ENCODE results near the gene DNAH3. TPM values are rescaled to one million over a fixed set of nuclear protein-coding genes. Genes with fewer than 3 reads are reported as not detected.
"Not testable (repeated sequence)": the region's sequence is repeated elsewhere in the genome, so short reads cannot be mapped to it uniquely, and the experiment has no call there.

DNAH3 gene
- total and polyA plus RNA-seq, 2 donors = 0.09 to 0.30 TPM

DNA sequence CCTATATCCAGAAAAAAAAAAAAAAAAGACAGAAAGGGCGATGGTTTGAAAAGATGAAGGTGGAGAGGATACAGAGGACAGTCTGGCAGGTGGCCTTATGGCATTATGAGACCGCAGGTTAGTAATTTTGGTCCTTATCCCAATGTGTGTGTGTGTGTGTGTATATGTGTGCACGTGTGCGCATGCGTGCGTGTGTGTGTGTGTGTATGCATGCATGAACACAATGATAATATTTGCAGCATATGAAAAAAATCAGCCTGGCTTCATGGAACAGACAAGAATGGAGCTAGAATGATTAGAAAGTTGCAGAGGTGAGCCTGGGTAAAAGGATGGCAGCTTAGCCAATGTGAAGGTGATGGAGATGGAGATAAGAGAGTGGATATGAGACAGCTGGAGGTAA, 166.6 kb downstream of the DNAH3 start:
- 97% methylated on average over 6 of the region's 6 CpGs for WGBS
- H3K4me3 ChIP-seq (ENCODE audit: low read length in 2 of 2) = no peak overlapping the region
- DNase-seq (ENCODE audit: low read depth in 6 of 9, low spot score in 9 of 9) = no peak
- H3K9me3 ChIP-seq (ENCODE audit: control insufficient read depth in 2 of 2, insufficient read depth in 1 of 2, low read length in 1 of 2) = no peaks in the 10 kb centered on the region
- no peaks in the 10 kb centered on the region for H3K4me1 ChIP-seq (ENCODE audit: control insufficient read depth in 2 of 2, insufficient read depth in 2 of 2, low read length in 2 of 2)
- H3K36me3 ChIP-seq (ENCODE audit: control insufficient read depth in 2 of 2, insufficient read depth in 2 of 2, low read length in 1 of 2) = no peaks in the 10 kb centered on the region
- H3K27me3 ChIP-seq (ENCODE audit: control insufficient read depth in 2 of 2, insufficient read depth in 1 of 2, low read length in 1 of 2) = no peaks in the 10 kb centered on the region
- no peak overlapping the region for H3K27ac ChIP-seq (ENCODE audit: low read depth in 1 of 2, low read length in 1 of 2)

DNA sequence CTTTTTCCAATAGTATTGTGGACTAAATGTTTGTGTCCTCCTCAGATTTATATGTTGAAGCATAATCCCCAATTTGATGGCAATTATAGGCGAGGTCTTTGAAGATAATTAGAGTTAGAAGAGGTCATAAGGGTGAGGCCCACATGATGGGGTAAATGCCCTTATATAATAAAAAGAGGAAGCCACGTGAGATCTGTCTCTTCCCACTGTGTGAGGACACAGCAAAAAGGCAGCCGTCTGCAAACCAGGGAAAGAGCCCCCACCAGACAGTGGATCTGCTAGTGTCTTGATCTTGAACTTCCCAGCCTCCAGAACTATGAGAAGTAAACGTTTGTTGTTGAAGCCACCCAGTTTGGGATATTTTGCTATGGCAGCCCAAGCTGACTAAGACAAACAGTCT, 174.1 kb downstream of the DNAH3 start:
- Histone ChIP-seq H3K4me1 (ENCODE audit: control insufficient read depth in 2 of 2, insufficient read depth in 2 of 2, low read length in 2 of 2) (no peaks in the 10 kb centered on the region), H3K4me3 (ENCODE audit: low read length in 2 of 2) (no peak overlapping the region), H3K27ac (ENCODE audit: low read depth in 1 of 2, low read length in 1 of 2) (no peak overlapping the region), H3K27me3 (ENCODE audit: control insufficient read depth in 2 of 2, insufficient read depth in 1 of 2, low read length in 1 of 2) (no peaks in the 10 kb centered on the region), H3K9me3 (ENCODE audit: control insufficient read depth in 2 of 2, insufficient read depth in 1 of 2, low read length in 1 of 2) (no peaks in the 10 kb centered on the region), H3K36me3 (ENCODE audit: control insufficient read depth in 2 of 2, insufficient read depth in 2 of 2, low read length in 1 of 2) (no peaks in the 10 kb centered on the region)
- 74% methylated on average over 4 of the region's 4 CpGs for WGBS
- no peak for DNase-seq (ENCODE audit: low read depth in 6 of 9, low spot score in 9 of 9)

DNA sequence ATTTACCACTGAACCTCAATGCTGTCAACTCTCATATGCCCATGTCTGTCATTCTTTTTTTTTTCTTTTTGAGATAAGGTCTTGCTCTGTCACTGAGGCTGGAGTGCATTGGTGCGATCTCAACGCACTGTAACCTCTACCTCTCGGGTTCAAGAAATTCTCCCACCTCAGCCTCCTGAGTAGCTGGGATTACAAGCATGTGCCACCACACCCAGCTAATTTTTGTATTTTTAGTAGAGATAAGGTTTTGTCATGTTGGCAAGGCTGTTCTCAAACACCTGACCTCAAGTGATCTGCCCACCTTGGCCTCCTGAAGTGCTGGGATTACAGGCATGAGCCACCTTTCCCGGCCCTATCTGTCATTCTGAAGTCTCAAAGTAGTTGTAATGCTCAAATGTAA, 177.4 kb downstream of the DNAH3 start:
- WGBS = 94% methylated on average over 4 of the region's 4 CpGs
- H3K27ac ChIP-seq (ENCODE audit: low read depth in 1 of 2, low read length in 1 of 2) = not testable (repeated sequence)

DNA sequence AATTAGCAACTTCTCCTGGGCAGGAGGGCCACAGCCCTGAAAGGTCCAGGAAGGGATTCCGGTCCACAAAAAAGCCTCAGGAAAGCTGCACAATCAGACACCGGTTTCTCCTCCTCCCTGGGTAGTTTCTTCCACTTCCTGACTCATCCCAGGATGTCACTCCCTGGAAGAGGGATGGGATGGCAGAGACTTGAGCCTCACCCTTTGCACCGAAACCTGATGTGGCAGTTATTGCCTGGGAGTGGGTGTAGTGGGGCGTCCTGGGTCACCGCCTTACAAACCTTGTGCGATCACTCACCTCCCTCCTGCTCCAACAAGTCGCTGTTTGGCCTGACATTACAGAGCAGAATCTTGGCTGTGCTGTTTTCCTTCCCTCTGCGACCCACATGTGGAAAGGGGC, 179.2 kb downstream of the DNAH3 start:
- 88% methylated on average over 8 of the region's 8 CpGs for WGBS
- H3K4me3 ChIP-seq (ENCODE audit: low read length in 2 of 2) = no peak overlapping the region
- H3K4me1 ChIP-seq (ENCODE audit: control insufficient read depth in 2 of 2, insufficient read depth in 2 of 2, low read length in 2 of 2) = no peaks in the 10 kb centered on the region
- H3K27me3 ChIP-seq (ENCODE audit: control insufficient read depth in 2 of 2, insufficient read depth in 1 of 2, low read length in 1 of 2) = no peaks in the 10 kb centered on the region
- DNase-seq (ENCODE audit: low read depth in 6 of 9, low spot score in 9 of 9) = no peak
- H3K27ac ChIP-seq (ENCODE audit: low read depth in 1 of 2, low read length in 1 of 2) = no peak overlapping the region
- H3K9me3 ChIP-seq (ENCODE audit: control insufficient read depth in 2 of 2, insufficient read depth in 1 of 2, low read length in 1 of 2) = no peaks in the 10 kb centered on the region
- H3K36me3 ChIP-seq (ENCODE audit: control insufficient read depth in 2 of 2, insufficient read depth in 2 of 2, low read length in 1 of 2) = no peaks in the 10 kb centered on the region

More for the DNA sequence above, 177.4 kb downstream of the DNAH3 start:
- not testable (repeated sequence) for DNase-seq (ENCODE audit: low read depth in 6 of 9, low spot score in 9 of 9); H3K9me3 ChIP-seq (ENCODE audit: control insufficient read depth in 2 of 2, insufficient read depth in 1 of 2, low read length in 1 of 2); H3K4me1 ChIP-seq (ENCODE audit: control insufficient read depth in 2 of 2, insufficient read depth in 2 of 2, low read length in 2 of 2); H3K27me3 ChIP-seq (ENCODE audit: control insufficient read depth in 2 of 2, insufficient read depth in 1 of 2, low read length in 1 of 2); H3K36me3 ChIP-seq (ENCODE audit: control insufficient read depth in 2 of 2, insufficient read depth in 2 of 2, low read length in 1 of 2); H3K4me3 ChIP-seq (ENCODE audit: low read length in 2 of 2)

DNA sequence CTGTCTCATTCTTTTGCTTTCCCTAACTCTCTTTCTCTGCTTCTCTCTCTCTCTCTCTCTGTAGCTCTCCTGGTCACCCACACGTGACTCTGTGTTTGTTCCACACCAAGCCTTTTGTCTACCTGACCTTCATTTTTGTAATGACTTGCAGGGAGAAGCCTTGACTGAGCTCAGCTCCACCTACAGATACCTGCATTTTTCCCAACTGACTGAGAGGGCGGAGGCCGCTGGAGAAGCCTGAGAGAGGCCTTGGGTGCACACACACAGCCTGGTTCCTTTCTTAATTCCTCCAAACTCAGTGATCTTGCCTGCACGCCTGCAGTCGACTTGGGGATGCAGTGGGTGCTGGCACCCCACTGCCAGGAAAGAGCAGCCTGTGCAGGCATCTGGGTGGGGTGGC, 181.3 kb downstream of the DNAH3 start:
- Histone ChIP-seq H3K4me3 (ENCODE audit: low read length in 2 of 2) (no peak overlapping the region), H3K9me3 (ENCODE audit: control insufficient read depth in 2 of 2, insufficient read depth in 1 of 2, low read length in 1 of 2) (no peaks in the 10 kb centered on the region), H3K27ac (ENCODE audit: low read depth in 1 of 2, low read length in 1 of 2) (no peak overlapping the region), H3K27me3 (ENCODE audit: control insufficient read depth in 2 of 2, insufficient read depth in 1 of 2, low read length in 1 of 2) (no peaks in the 10 kb centered on the region), H3K4me1 (ENCODE audit: control insufficient read depth in 2 of 2, insufficient read depth in 2 of 2, low read length in 2 of 2) (no peaks in the 10 kb centered on the region), H3K36me3 (ENCODE audit: control insufficient read depth in 2 of 2, insufficient read depth in 2 of 2, low read length in 1 of 2) (no peaks in the 10 kb centered on the region)
- WGBS = 93% methylated on average over 5 of the region's 5 CpGs
- no peak for DNase-seq (ENCODE audit: low read depth in 6 of 9, low spot score in 9 of 9)

DNA sequence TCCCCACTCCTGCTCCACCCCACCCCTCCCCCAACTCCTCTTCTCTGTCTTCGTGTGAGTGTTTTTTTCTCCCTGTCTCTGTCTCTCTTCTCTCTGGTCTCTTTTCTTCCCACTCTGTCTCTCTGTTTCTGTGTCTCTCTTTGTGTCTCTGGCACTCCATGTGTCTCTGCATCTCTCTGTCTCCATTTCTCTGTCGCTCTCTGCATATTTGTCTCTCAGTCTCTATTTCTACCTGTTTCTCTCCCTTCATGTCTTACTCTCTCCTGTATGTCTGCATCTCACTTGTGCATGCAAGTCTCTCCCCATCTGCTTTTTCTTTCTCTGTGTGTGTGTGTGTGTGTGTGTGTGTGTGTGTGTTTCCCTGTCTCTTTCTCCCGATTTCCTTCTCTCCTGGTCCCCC, 181.9 kb downstream of the DNAH3 start:
- H3K36me3 ChIP-seq (ENCODE audit: control insufficient read depth in 2 of 2, insufficient read depth in 2 of 2, low read length in 1 of 2) = no peaks in the 10 kb centered on the region
- no peak for DNase-seq (ENCODE audit: low read depth in 6 of 9, low spot score in 9 of 9)
- H3K27ac ChIP-seq (ENCODE audit: low read depth in 1 of 2, low read length in 1 of 2) = no peak overlapping the region
- no peaks in the 10 kb centered on the region for H3K4me1 ChIP-seq (ENCODE audit: control insufficient read depth in 2 of 2, insufficient read depth in 2 of 2, low read length in 2 of 2)
- WGBS = 85% methylated on average over 3 of the region's 3 CpGs
- no peak overlapping the region for H3K4me3 ChIP-seq (ENCODE audit: low read length in 2 of 2)
- no peaks in the 10 kb centered on the region for H3K9me3 ChIP-seq (ENCODE audit: control insufficient read depth in 2 of 2, insufficient read depth in 1 of 2, low read length in 1 of 2)
- H3K27me3 ChIP-seq (ENCODE audit: control insufficient read depth in 2 of 2, insufficient read depth in 1 of 2, low read length in 1 of 2) = no peaks in the 10 kb centered on the region

DNA sequence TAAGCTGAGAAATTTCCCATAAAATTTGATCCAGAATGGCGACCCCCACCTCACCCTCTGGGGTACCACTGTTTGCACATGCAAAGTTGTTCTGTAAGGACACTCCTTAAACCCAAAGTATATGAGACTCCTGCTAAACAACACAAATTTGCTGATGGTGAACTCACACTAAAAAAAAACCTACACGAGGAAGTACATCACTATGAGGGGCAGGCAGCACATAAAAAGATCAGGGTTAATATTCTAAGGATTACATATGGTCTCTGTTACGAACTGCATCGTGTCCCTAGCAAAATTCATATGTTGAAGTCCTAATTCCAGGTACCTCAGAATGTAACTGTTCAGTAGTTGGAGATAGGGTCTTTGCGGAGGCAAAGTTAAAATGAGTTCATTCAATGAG, 189.7 kb downstream of the DNAH3 start:
- Histone ChIP-seq H3K9me3 (ENCODE audit: control insufficient read depth in 2 of 2, insufficient read depth in 1 of 2, low read length in 1 of 2) (no peaks in the 10 kb centered on the region), H3K27me3 (ENCODE audit: control insufficient read depth in 2 of 2, insufficient read depth in 1 of 2, low read length in 1 of 2) (no peaks in the 10 kb centered on the region), H3K36me3 (ENCODE audit: control insufficient read depth in 2 of 2, insufficient read depth in 2 of 2, low read length in 1 of 2) (no peaks in the 10 kb centered on the region), H3K4me1 (ENCODE audit: control insufficient read depth in 2 of 2, insufficient read depth in 2 of 2, low read length in 2 of 2) (no peaks in the 10 kb centered on the region), H3K27ac (ENCODE audit: low read depth in 1 of 2, low read length in 1 of 2) (no peak overlapping the region), H3K4me3 (ENCODE audit: low read length in 2 of 2) (no peak overlapping the region)
- WGBS = 95% methylated on average over 5 of the region's 5 CpGs
- DNase-seq (ENCODE audit: low read depth in 6 of 9, low spot score in 9 of 9) = no peak

DNA sequence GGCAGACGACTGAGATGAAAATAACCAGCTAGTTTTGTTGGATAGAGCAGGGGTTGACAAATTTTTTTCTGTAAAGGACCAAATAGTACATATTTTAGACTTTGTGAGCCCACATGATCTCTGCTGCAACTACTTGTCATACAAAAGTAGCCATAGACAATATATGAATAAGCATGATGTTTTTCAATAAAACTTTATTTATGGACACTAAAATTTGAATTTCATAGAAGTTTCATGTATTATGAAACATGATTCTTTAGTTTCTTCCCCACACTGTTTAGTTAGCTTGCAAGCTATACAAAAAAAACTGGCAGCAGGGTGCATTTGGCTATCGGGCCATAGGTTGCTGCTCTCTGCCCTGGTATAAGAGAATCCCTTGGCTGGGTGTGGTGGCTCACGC, 193.5 kb downstream of the DNAH3 start:
- no peaks in the 10 kb centered on the region for H3K36me3 ChIP-seq (ENCODE audit: control insufficient read depth in 2 of 2, insufficient read depth in 2 of 2, low read length in 1 of 2)
- no peak overlapping the region for H3K4me3 ChIP-seq (ENCODE audit: low read length in 2 of 2)
- peaks cover 0 to 2% of the 10 kb centered on the region in 2 donors for H3K27me3 ChIP-seq (ENCODE audit: control insufficient read depth in 2 of 2, insufficient read depth in 1 of 2, low read length in 1 of 2)
- no peaks in the 10 kb centered on the region for H3K9me3 ChIP-seq (ENCODE audit: control insufficient read depth in 2 of 2, insufficient read depth in 1 of 2, low read length in 1 of 2)
- no peak overlapping the region for H3K27ac ChIP-seq (ENCODE audit: low read depth in 1 of 2, low read length in 1 of 2)
- DNase-seq (ENCODE audit: low read depth in 6 of 9, low spot score in 9 of 9) = no peak
- no peaks in the 10 kb centered on the region for H3K4me1 ChIP-seq (ENCODE audit: control insufficient read depth in 2 of 2, insufficient read depth in 2 of 2, low read length in 2 of 2)
- 95% methylated on average over 3 of the region's 3 CpGs for WGBS

DNA sequence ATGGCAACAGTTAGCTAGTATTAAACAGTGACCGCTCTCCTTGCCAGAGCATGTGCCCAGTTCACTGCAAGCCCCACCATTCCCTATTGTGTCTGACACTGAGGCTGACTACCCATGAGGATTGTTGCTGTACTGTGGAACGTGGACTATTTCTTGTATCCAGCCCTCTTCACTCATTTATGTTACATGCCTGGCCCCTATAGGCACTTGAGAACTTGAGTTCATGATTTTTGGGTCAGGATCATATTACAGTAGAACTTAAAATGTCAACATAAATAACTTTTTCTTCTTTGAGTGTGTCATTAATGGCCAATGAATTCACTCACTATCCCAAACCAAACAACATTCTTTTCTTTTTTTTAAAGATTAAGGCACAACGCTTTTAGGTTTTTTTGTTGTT, 194.3 kb downstream of the DNAH3 start:
- H3K27me3 ChIP-seq (ENCODE audit: control insufficient read depth in 2 of 2, insufficient read depth in 1 of 2, low read length in 1 of 2) = peaks cover 0 to 2% of the 10 kb centered on the region in 2 donors
- DNase-seq (ENCODE audit: low read depth in 6 of 9, low spot score in 9 of 9) = no peak
- no peaks in the 10 kb centered on the region for H3K4me1 ChIP-seq (ENCODE audit: control insufficient read depth in 2 of 2, insufficient read depth in 2 of 2, low read length in 2 of 2)
- WGBS = 83% methylated on average over 3 of the region's 3 CpGs
- H3K27ac ChIP-seq (ENCODE audit: low read depth in 1 of 2, low read length in 1 of 2) = no peak overlapping the region
- no peaks in the 10 kb centered on the region for H3K36me3 ChIP-seq (ENCODE audit: control insufficient read depth in 2 of 2, insufficient read depth in 2 of 2, low read length in 1 of 2)
- no peak overlapping the region for H3K4me3 ChIP-seq (ENCODE audit: low read length in 2 of 2)
- no peaks in the 10 kb centered on the region for H3K9me3 ChIP-seq (ENCODE audit: control insufficient read depth in 2 of 2, insufficient read depth in 1 of 2, low read length in 1 of 2)

DNA sequence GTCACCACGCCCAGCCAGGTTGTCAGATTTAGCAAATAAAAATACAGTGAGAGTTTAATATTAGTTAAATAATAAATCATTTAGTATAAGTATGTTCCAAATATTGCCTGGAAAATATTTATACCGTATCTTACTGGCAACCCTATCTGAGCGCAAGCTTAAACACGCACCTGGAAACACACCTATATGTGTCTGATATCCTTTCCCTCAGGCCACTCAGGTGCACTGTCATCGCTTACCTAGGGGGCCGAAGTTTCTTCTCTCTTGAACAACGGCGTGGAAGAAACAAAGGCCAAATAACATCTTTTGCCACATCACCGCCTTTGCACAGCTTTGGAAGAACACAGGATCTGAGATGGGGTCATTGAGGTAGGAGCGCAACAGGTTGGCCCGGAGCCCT, 196.1 kb downstream of the DNAH3 start:
- DNase-seq (ENCODE audit: low read depth in 6 of 9, low spot score in 9 of 9) = no peak
- Histone ChIP-seq H3K36me3 (ENCODE audit: control insufficient read depth in 2 of 2, insufficient read depth in 2 of 2, low read length in 1 of 2) (no peaks in the 10 kb centered on the region), H3K4me3 (ENCODE audit: low read length in 2 of 2) (no peak overlapping the region), H3K4me1 (ENCODE audit: control insufficient read depth in 2 of 2, insufficient read depth in 2 of 2, low read length in 2 of 2) (no peaks in the 10 kb centered on the region), H3K27me3 (ENCODE audit: control insufficient read depth in 2 of 2, insufficient read depth in 1 of 2, low read length in 1 of 2) (peaks cover 0 to 2% of the 10 kb centered on the region in 2 donors), H3K27ac (ENCODE audit: low read depth in 1 of 2, low read length in 1 of 2) (no peak overlapping the region), H3K9me3 (ENCODE audit: control insufficient read depth in 2 of 2, insufficient read depth in 1 of 2, low read length in 1 of 2) (no peaks in the 10 kb centered on the region)
- 97% methylated on average over 11 of the region's 11 CpGs for WGBS
